Left renal cortex interstitium (tissue), 4 donors: Measurements from ENCODE around the gene SEZ6L2. TPM values are rescaled to one million over a fixed set of nuclear protein-coding genes. Genes with fewer than 3 reads are reported as not detected.
A peak's percentile ranks its signal among the peaks of the same experiment; 100 is the strongest.
"Not testable (repeated sequence)": the region's sequence is repeated elsewhere in the genome, so short reads cannot be mapped to it uniquely, and the experiment has no call there.

Source experiments
- DNase-seq, 4 donors: peaks; one replicate each; pipeline ENCODE4 v3.0.0-alpha.2; 2013; ENCODE audit warnings: low read depth in 4 of 4, low spot score in 2 of 4, missing footprints in 1 of 4
- polyA plus RNA-seq, 4 donors: library from polyadenylated mRNA; unstranded; fragments of 120-200 nt; gene quantifications; one replicate each; pipeline ENCODE4 v1.2.1, GENCODE V29; 2013; ENCODE audit not compliant: insufficient read length in 4 of 4

Gene SEZ6L2
- polyA plus RNA-seq, 4 donors = 10.4 to 15.9 (median 13.0) TPM

GRCh38 chr16:29891525-29892457, 7.6 kb downstream of the SEZ6L2 start:
- DNase-seq = no peak

GRCh38 chr16:29889372-29889771, 10.0 kb downstream of the SEZ6L2 start:
- not testable (repeated sequence) for DNase-seq

DNA sequence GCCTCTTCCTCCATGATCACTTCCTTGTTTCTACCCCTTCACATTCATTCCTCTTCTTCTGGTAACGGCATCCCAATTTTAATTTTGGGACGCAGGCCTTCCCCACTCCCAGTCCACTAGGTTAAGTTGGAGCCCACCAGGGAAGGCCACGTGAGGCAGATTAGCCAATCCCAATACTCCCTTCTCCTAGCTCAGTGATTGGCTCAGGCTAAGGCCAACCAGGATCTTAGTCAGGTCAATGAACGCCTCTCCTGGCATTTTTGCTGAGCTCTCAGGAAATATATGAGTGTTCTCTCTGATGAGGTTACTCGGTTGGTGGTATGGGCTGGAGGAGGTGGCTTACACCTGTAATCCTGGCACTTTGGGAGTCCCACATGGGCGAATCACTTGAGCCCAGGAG, 15.4 kb downstream of the SEZ6L2 start:
- no peak for DNase-seq

DNA sequence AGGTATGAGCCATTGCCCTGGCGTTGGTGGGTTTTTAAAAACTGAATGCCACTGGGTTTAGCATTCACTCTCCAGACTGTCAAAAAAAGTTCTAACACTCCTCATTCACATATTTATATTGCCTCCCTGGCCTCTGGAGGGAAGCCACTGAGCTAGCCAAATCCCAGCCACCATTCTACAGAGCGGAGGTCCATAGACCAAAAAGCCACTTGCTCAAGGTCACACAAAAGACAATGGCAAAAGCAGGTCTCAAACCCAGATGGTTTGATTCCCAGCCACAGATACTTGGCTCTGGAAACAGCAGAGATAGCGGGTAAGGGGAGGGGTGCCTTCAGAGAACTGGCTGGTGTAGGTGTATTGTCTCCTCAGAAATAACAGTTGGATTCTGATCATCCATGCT, 18.3 kb downstream of the SEZ6L2 start:
- DNase-seq = no peak

DNA sequence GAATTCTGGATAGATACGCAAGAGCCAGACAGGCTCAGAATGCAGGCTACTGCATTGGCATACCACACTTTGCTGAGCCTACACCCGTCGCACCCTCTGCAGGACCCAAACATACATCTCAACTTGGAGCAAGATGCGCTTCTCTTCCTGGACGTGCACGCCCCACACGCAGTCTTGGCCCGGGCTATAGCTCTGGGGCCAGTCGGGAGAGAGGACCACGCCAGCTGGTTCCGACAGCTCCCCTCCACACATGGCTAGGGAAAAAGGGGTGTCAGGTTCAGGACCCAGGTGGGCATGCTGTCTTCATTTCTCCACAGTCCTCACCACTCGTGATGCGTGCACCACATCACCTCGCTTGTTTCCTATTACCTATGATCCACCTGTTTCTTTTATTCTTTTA, 21.2 kb downstream of the SEZ6L2 start:
- DNase-seq = no peak

GRCh38 chr16:29877266-29877961, 21.9 kb downstream of the SEZ6L2 start:
- no peak for DNase-seq

DNA sequence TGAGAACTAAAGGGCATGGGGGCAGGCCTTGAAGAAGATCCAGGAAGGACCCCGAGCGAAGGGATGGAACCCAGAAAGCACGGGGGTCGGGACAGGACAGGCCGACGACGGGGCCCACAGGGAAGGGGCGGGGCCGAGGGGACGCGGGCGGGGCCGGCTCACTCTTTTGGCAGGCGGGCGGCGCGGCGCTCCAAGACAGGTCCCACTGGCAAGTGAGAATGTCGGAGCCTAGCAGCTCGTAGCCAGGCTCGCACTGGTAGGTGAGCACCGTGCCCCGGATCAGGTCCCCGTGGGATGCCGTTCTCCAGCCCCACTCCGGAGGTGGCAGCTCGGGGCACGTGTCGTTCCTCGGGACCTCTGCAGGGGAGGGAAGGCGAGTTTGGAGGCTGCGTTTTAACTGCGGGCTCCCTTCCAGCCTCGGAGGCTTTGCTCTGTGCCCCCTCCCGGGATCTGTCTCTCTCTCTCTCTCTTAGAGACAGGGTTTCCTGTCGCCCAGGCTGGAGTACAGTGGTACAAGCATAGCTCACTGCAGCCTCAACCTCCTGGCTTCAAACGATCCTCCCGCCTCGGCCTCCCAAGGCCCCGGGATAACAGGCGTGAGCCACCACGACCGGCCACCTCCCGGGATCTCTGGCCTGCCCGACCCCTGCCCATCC, 22.6 kb downstream of the SEZ6L2 start:
- no peak for DNase-seq

GRCh38 chr16:29876217-29876593, 23.1 kb downstream of the SEZ6L2 start:
- DNase-seq = no peak

- DNase-seq = no peak
Observed at GRCh38 chr16:29875206-29875605, 24.1 kb downstream of the SEZ6L2 start.

- no peak for DNase-seq
Observed at GRCh38 chr16:29873319-29873718, 26.0 kb downstream of the SEZ6L2 start.

GRCh38 chr16:29871822-29872546, 27.4 kb downstream of the SEZ6L2 start:
- DNase-seq = no peak

DNA sequence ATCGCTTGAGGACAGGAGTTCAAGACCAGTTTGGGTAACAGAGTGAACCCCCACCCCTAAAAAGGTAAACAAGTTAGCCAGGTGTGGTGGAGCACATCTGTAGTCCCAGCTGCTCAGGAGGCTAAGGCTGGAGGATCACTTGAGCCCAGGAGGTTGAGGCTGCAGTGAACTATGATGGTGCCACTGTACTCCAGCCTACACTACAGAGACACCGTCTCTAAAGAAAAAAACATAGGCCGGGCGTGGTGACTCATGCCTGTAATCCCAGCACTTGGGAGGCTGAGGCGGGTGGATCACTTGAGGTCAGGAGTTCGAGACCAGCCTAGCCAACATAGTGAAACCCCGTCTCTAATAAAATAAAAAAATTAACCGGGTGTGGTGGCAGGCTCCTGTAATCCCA, 30.3 kb downstream of the SEZ6L2 start:
- not testable (repeated sequence) for DNase-seq

DNA sequence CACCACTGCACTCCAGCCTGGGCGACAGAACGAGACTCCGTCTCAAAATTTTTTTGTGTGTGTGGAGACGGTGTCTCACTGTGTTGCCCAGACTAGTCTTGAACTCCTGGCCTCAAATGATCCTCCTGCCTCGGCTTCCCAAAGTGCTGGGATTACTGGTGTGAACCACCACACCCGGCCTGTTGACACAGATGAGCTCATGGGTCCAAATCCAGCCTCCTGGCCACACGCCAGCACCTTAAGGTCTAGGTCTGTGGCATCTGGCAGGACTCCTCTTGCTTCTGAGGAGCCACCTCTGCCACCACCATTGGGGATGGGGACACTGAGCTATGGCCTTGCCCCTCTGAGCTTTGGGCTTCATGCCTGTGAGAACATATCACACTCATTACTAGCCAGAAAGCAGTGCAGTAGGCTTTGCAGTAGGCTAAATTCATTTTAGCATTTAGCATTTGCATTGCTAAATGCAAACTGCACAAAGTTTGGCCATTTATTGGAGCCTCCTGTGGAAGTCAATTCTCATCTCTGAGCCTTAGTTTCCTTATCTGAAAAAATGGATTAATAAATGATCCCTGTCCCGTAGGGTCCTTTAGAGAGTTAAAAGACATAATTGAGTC, 30.8 kb downstream of the SEZ6L2 start:
- no peak for DNase-seq

- DNase-seq = no peak
Observed at GRCh38 chr16:29864205-29864604, 35.1 kb downstream of the SEZ6L2 start.

- no peak for DNase-seq
Observed at GRCh38 chr16:29863669-29863984, 35.7 kb downstream of the SEZ6L2 start.

DNA sequence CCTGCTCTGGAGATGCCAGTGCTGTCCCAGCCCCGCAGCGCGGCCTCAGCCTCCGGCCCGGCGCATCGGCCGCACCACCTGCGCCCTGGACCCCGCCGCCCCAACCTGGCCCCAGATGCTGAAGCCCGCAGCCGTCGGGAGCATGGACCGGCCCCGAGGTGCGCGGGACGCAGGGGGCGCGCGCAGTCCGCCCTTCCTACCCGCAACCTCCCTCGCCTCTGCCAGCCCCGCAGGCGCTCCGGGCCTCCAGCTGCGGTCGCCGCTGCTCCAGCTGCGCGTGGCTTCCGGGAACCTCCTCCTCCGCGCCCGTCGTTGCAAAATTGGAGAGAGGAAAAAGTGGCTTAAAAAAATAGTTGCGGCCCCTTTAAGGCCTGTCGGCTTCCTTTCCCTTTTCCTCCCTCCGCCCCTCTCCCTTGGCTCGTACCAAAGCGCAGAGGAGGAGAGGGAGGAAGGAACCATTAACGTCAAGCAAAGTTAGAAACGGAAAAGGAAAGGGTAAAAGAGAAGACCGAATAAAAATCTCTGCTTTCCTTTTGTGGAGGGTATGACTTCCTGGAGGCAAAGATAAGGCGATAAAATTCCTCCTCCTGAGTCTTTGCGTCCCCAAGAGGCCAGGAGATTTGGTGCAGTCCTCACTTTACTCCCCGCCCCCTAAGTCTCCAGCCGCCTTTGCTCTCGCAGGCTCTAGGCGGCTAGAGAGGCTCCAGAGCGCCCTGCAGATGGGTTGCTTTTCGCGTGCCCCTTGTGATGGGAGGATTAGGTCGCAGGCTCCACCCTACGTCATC, 36.3 kb downstream of the SEZ6L2 start, which contains the start of gene CDIPT:
CDIPT (minus strand) TSS at position 343 of the 785 bp plus-strand sequence. CDS start 369 bp downstream, outside the sequence.
- DNase-seq = peak; percentile 95 to 100 (median 96)

GRCh38 chr16:29862383-29862883, 36.9 kb downstream of the SEZ6L2 start:
- DNase-seq = no peak

DNA sequence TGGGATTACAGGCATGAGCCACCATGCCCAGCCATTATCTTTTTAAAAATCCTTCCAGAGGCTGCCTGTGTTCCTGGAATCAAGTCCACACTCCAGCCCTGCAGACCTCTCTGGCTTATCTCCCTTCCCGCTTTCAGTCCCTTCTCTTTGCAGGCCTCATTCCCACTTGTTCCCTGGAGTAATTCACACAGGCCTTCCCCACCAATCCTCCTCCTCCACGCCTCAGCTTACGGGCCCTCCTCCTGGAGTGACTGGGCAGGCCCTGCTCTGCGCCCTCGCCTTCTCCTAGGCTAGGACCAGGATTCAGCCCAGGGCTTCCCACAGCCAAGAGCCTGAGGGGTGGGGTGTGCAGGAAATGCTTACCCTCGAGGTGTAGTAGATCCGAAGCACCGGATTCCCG, 39.1 kb downstream of the SEZ6L2 start:
- DNase-seq = no peak

GRCh38 chr16:29858974-29859373, 40.4 kb downstream of the SEZ6L2 start:
- DNase-seq = no peak
